GM19467 (cell line): ENCODE results near the gene C5orf47.
"Not testable (repeated sequence)": the region's sequence is repeated elsewhere in the genome, so short reads cannot be mapped to it uniquely, and the experiment has no call there.

Source experiments
- ATAC-seq: cut with Tn5 transposase; IDR thresholded peaks from one replicate; pipeline ENCODE4 v1.9.1; 2021; ENCODE audit warnings: mild to moderate bottlenecking, moderate library complexity; ENCODE audit not compliant: unreplicated experiment

The C5orf47 gene

DNA sequence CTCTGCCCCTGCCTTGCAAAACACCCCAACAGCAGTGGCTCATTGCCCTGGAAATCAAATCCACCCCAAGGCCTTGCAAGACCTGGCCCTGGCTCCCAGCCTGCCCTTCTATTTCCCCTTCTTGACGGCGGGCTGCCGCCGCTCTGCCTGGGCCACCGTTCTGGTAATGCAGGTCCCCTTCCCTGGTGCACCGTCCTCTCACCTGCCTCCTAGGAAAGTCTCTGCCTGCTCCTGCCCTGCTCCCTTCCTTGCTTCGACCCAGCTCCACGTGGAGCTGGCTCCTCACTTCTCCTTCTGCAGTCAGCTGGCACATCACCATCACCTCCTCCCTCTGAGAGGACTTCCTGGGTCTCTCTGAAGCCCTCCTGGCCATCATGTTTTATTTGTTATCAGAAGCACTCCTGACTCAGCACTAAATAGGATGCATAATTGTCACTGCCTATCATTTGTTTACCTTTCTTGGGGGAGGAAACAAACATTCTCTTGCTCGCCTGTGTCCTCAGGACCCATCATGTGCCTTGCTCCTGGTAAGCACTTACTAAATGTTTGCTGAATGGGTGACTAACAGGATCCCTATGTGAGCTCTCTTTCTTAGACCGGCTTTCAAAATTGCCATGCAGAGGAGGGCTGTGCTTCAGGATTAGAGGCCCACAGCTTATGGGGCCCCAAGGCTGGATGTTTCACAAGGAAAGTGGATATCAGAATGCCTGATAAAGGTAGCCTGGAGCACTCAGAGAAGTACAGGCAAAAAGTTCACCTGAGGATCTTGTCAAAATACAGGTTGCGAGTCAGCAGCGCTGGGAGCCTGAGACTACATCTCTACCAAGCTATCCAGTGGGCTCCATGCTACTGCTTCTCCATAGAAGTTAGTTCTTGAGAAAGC, 19.6 kb upstream of the C5orf47 start:
- no peak for ATAC-seq

GRCh38 chr5:173970878-173971650, 17.9 kb upstream of the C5orf47 start:
- ATAC-seq: no peak

- no peak for ATAC-seq
These were observed 17.2 kb upstream of the C5orf47 start for GRCh38 chr5:173971681-173972345.

DNA sequence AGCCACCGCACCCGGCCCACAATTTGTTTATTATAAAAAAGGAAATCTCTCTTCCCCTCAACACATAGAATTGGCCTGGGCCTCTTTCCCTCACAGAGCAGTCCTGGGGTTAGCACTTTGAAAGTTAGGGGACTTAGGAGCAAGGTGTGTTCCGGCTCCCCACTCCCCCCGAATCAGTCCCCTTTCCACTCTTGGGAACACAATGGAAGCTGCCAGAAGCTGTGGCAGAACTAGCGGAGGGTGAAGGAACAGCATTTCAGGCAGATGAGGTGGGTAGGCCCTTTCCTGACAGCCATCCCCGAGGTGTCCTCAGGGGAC, 16.4 kb upstream of the C5orf47 start:
- ATAC-seq: no peak

DNA sequence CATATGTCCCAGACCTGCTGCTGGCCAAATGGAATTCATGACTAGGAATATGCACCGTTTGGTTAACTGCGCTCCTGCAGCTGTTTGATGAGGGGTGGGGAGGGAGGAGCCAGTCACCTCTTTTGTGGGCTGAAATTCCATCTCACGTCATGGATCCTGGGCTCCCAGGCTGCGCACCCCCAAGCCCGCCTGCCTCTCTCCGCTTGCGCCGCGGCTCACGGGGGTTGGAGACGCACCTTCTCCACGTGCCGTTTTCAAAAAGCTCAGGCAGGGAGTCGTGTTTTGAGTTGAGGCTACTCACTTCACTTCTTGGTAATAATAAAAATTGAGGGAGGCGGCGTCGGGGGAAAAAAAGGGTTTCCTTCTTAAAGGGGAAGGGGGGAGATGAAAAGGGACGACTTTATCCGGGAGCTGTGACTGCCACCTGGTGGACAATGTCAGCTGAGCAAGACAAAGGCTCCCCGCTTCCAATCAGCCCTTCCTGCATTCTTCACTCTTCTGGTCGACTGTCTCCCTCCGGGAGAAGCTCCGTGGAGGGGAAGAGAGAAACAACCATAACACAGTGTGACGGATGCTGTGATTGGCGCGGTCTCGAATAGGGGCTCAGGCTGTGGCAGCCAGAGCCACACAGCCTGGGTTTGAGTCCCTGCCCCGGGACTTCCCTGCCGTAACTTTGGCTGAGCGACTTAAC, 15.9 kb upstream of the C5orf47 start:
- no peak for ATAC-seq

- ATAC-seq: no peak
These were observed 15.4 kb upstream of the C5orf47 start for GRCh38 chr5:173973616-173973969.

- no peak for ATAC-seq
These were observed 14.2 kb upstream of the C5orf47 start for GRCh38 chr5:173974688-173975239.

- no peak for ATAC-seq
These were observed 7.7 kb upstream of the C5orf47 start for GRCh38 chr5:173981185-173981761.

GRCh38 chr5:173984218-173984617, 4.8 kb upstream of the C5orf47 start:
- ATAC-seq: no peak

GRCh38 chr5:173989432-173990082, 587 bp downstream of the C5orf47 start:
- ATAC-seq: no peak

- no peak for ATAC-seq
These were observed 8.4 kb downstream of the C5orf47 start for GRCh38 chr5:173997331-173997730.

DNA sequence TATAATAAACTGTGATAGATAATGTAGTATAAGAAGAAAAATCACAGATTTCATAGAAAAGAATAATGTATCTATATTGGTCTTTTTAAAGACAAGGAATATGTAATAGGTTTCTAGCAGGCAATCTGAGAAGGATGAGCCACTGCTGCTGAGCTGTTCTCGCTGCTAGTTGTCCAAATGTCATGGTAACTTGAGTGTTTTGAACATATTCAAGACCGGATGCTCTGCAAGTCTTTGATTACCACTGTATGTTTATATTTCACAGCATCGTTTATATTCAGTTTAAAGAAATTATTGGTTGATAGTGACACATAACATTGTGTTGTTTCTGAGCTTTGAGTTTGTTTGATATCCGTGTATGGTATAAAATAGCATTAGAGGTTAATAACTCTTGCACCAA, 9.6 kb downstream of the C5orf47 start:
- ATAC-seq: no peak

DNA sequence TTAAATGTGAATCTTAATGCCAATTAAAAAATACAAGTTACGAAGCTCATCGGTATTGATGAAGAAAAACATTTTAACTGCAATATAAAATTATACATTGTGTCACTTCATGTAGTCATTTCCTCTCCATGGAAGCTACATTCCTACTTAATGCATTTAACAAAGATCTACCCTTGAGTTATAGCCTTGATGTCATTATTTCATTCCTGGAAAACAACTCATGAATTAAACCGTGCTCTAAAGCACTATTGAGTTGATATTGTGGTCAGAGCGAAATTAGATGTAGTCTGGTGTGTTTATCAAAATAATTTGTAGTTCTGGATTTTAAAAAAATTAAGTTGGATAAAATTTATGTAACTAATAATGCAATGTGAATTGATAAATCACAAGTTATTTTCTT, 11.1 kb downstream of the C5orf47 start:
- no peak for ATAC-seq

DNA sequence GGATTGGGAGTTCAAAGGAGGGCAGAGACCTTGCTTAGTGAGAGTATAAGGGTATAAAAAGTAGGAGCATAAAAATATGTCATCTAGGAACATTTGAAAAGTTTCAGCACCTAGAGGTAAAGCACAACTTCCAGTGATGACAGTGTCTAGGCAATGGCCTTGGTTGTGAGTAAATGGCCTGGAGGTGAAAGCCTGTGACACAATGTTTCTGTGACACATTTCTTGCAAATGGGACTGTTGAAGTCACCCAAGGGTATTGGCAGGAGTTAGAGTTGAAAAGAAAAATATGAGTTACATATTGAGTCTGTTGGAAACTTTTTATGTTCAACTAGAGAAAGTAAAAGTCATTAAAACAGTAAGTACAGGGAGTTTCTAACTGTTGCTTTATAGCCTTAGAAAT, 14.8 kb downstream of the C5orf47 start:
- ATAC-seq: no peak

- no peak for ATAC-seq
These were observed 20.0 kb downstream of the C5orf47 start for GRCh38 chr5:174008922-174009321.

- no peak for ATAC-seq
These were observed 21.4 kb downstream of the C5orf47 start for GRCh38 chr5:174010365-174010764.

DNA sequence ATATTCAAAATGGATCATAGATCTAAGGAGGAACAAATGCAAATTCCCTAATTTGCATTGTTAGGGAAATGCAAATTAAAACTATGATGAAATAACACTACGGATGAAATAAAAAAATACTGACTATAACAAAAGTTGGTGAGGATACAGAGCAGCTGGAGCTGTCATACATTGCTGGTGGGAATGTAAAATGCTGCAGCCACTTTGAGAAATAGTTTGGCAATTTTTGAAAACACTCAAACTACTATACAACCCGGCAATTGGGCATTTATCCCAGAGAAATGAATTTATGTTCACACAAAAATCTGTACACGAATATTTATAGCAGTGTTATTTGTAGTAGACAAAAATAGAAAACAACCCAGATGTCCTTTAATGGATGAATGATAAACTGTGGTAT, 22.5 kb downstream of the C5orf47 start:
- ATAC-seq: no peak

GRCh38 chr5:174020069-174020927, 31.3 kb downstream of the C5orf47 start:
- not testable (repeated sequence) for ATAC-seq

- ATAC-seq: no peak
These were observed 31.9 kb downstream of the C5orf47 start for GRCh38 chr5:174020928-174021304.
